DMS153 treated with DMSO at 0.1 percent for 48 hours (cell line): ENCODE measurements around the gene DCLRE1B.

Experiments used
- DNase-seq: peaks from one replicate; lab custom pipeline; 2025; ENCODE audit not compliant: unreplicated experiment; lab: John Stamatoyannopoulos, UW

Gene DCLRE1B

GRCh38 chr1:113904674-113905434 lies at the start of gene DCLRE1B, which contains the start of gene AP4B1:
Gene DCLRE1B, plus strand, starts transcription at chr1:113905326. Its CDS starts 261 bp downstream, at chr1:113905587.
Gene AP4B1, minus strand, starts transcription at chr1:113904799. Its CDS starts 82 bp downstream, at chr1:113904717.
- DNase-seq = peak; percentile 95

DNA sequence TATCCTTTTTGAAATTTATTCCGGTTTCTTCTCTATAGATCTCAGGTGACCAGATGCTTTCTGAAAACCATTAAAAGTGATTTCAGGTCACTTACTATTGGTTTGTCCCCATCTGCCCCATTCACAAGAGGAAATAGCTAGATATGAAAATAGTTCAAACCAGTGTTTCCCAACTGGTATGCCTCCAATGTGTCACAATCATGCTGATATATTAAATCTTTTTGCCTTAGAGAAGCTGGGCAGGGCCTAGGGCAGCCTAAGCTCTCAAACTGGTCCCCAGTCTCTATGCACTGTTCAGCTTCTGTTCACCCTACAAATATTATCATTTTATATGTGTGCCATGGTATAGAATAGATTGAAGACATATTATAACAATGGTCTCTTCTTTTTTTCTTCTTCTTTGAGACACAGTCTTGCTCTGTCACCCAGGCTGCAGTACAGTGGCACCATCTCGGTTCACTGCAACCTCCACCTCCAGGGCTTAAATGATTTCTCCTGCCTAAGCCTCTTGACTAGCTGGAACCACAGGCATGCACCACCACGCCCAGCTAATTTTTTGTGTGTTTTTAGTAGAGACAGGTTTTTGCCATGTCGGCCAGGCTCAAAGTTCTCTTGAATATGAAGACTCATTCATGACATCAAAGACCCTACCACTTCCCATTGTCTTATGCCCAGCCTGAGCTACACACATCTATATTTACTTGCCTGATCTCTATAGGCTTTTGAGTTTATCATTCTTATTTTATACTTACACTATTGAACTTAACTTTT lies 49.3 kb upstream of the DCLRE1B start:
- DNase-seq = no peak

- no peak for DNase-seq
Observed at GRCh38 chr1:113856401-113856790, 48.7 kb upstream of the DCLRE1B start.

GRCh38 chr1:113857776-113858175 lies 47.4 kb upstream of the DCLRE1B start:
- DNase-seq = no peak

DNA sequence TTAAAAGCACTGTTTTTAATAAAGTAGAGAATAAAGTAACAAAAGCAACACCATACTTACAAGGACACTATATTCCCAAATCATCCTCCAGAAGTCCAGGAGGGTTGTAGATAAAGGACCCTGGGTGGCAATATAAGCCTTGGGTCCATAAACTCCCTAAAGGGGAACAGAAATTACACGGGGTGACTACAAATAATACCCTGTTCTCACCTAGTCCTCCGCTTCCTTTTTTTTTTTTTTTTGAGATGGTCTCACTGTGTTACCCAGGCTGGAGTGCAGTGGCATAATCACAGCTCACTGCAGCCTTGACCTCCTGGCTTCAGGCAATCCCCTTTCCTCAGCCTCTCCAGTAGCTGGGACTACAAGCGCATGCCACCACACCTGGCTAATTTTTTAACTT lies 46.7 kb upstream of the DCLRE1B start:
- DNase-seq = no peak

DNA sequence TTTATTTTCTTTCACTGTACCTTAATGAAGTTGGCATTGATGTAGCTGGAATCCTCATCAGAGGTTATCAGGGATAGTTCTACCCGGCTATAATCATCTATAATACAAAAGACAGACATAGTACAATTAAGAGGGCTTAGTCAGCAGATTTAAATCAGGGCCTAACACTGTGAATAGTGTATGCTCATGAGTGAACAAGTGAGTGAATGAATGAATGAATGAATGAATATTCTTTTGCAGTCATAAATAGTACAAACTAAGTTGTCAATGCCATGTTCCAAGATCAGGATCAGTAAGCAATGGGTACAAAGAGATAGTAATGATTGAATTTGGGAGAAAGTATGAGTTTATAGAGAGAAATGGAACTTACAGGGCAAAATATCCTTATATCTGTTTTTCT lies 46.1 kb upstream of the DCLRE1B start:
- DNase-seq = no peak

GRCh38 chr1:113859478-113860175 lies 45.5 kb upstream of the DCLRE1B start:
- DNase-seq = no peak

GRCh38 chr1:113860891-113861290 lies 44.2 kb upstream of the DCLRE1B start:
- DNase-seq = no peak

DNA sequence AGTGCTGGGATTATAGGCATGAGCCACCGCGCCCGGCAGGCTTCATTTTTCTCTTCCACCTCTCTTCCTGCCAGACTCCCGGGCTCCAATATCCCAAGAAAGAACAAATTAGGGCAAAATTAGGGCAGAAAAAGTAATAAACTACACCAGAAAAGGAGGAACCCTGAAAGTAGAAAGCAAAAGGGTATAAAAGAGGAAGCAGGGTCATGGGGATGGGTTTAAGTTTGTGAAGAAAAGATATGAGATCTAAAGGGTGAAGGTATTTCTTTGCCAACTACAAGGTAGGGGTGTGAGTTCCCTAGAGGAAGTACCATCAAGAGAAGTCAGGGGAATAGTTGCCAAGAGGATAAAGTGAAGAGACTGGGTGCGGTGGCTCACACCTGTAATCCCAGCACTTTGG lies 43.5 kb upstream of the DCLRE1B start:
- DNase-seq = no peak

DNA sequence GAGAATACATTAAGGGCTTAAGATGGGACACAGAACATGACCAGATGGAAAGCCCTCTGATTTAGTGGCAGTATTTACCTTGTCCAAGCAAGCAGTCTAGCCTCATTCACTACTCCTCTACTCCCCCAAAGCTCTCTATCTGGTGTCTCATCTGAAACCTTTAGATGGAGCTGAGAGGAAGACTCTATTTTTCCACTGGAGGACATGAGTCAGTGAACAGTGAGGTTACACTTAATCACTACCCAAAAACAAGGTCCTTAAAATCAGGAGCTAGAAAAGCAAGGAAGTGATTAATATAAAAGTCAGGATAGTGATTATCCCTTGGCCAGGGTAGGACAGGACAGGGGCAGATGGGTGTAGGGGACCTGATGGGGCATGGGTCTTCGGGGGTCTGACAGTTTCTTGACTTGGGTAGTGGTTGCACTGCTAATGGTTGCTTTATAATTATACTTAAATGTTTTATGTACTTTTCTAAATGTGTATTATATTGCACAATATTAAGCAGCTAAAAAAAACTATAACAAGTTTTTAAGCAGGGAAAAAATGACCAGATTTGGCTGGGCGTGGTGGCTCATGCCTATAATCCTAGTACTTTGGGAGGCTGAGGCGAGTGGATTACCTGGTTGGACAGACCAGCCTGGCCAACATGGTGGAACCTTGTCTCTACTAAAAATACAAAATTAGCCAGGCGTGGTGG lies 36.6 kb upstream of the DCLRE1B start:
- DNase-seq = no peak

DNA sequence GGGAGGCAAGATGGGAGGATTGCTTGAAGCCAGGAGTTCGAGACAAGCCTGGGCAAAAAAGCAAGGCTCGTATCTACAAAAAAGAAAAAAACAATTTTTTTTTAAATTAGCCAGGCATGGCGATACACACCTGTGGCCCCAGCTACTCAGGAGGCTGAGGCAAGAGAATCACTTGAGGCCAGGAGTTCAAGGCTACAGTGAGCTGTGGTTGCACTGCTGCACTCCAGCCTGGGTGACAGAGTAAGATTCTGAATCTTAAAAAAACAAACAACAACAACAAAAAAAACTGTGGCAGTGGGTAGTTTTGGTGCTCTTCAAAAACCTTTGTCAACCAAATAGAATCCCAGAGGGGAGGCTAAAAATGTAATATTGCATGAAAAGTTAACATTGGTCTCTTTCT lies 34.3 kb upstream of the DCLRE1B start:
- DNase-seq = no peak

GRCh38 chr1:113871597-113872113 lies 33.5 kb upstream of the DCLRE1B start, which contains the start of gene PTPN22:
Gene PTPN22, minus strand, starts transcription at chr1:113871712.
- no peak for DNase-seq

- DNase-seq = no peak
Observed at GRCh38 chr1:113872219-113872935, 32.7 kb upstream of the DCLRE1B start.

DNA sequence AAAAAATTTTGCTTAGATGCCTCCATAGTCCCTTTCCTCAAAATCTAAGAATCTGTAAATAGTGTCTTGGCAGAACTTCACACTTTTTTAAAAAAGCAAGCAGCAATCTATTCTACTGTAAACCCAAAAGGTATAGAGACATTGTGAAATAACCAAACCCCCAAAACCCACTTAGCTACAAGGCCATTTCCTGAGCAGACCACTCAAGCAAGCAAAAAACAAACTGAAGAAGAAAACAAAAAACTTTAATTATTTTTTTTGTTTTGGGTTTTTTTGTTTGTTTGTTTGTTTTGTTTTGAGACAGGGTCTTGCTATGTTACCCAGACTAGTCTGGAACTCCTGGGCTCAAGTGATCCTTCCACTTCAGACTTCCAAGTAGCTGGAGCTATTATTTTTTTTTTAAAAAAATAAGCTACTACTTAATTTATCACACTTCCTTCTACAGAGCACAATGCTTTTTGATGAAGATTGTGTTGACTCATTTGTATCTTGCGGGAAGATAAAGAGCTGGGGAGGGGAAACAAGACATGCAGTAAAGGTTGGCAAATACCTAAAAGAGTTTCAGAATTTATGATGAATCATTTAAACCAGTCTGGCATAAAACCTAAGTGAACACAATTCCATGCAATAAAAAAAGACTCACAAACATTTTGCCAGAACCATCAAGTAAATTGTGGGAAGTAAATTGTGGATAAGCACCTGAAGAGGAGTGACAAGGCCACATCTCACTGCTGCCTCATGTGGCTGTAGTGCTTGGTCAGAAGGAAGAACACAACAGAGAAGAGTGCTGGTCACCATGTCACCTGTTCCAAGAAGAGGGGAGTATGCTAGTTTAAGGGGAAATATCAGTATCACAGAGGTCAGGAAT lies 30.9 kb upstream of the DCLRE1B start:
- no peak for DNase-seq

DNA sequence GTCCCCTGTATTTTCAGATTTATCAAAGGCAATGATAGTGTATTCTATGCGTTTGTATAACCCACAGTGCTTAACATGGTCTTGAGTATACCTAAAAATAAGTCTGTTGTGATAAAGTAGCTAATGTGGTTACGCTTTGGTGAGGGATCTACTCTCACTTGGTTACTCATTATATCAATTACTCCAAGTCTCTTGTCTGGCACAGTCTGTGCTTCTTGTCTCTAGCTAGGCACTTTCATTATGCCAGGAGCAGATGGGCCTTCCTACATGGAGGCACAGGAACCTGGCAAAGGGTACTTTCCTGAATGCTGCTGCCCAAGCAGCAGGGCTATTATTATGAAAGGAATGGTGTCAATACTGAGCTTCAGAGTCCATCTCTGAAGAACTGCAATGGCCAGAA lies 29.4 kb upstream of the DCLRE1B start:
- no peak for DNase-seq

DNA sequence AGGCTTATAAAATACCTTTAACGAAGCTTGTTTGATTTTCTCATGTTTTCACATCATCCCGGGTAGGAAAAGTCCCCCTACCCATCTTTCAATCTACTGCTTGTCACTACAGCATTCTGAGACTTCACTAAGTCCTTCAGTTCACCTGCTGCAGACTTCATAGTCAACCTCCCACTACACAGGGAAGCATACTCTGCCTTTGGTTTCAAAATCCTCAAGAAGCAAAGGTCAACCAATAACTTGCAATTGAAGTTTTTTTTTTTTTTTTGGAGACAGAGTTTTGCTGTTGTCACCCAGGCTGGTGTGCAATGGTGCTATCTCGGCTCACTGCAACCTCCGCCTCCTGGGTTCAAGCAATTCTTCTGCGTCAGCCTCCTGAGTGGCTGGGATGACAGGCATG lies 28.9 kb upstream of the DCLRE1B start:
- no peak for DNase-seq

GRCh38 chr1:113879739-113880038 lies 25.4 kb upstream of the DCLRE1B start:
- DNase-seq = no peak

DNA sequence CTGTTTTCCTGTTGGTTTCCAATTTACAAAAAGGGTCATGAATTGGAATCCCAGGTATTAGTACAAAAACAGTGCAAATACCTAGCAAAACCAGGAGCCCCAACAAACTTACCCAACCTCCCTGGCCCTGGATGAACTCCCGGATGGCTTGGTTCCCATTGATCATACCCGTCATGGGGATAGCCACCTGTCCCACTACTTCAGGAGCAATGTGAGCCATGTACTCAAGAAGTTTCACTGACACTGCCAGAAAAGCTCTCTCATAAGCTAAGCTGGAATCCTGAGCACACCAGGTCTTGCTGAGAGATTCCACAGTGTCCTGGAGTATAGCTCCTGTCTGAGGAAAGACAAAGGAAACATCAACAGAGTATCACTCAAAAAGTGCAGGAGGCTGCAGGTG lies 23.5 kb upstream of the DCLRE1B start:
- no peak for DNase-seq
